Measurements from ENCODE around the gene TMEM40. TPM values are rescaled to one million over a fixed set of nuclear protein-coding genes. Genes with fewer than 3 reads are reported as not detected.

Gene TMEM40
- total RNA-seq, 1 experiment from 2014 or later: not detected

GRCh38 chr3:12798559-12799179 is 39.6 kb upstream of the TMEM40 start:
- peaks cover 10% of the 10 kb centered on the region for H3K27me3 Mint-ChIP-seq (ENCODE audit: low read depth)
- Histone ChIP-seq H3K4me2 (ENCODE audit: insufficient read depth, insufficient read length, low read length) (no peak overlapping the region), H3K79me2 (ENCODE audit: insufficient read depth, low read length) (no peaks in the 10 kb centered on the region), H2AK5ac (ENCODE audit: insufficient read length, low read length) (no peak overlapping the region), H3K14ac (ENCODE audit: insufficient read depth, low read length) (no peak overlapping the region), H3K4me1 (ENCODE audit: insufficient read depth, low read length) (0 out of 2 replicates have a peak, but pooled peaks cover 2% of the 10 kb centered on the region), H2BK20ac (ENCODE audit: low read depth, low read length, poor library complexity, severe bottlenecking) (no peak overlapping the region), H3K9ac (ENCODE audit: extremely low read depth, insufficient read length, low read length) (no peak overlapping the region), H2AFZ (ENCODE audit: low read length) (no peak overlapping the region), H2BK12ac (ENCODE audit: insufficient read length, low read depth, low read length) (no peak overlapping the region), H3K56ac (ENCODE audit: insufficient read length, low read depth, low read length) (no peak overlapping the region), H4K8ac (replicated peaks; ENCODE audit: insufficient read length, low read depth, low read length) (no peak overlapping the region), H3K23me2 (ENCODE audit: insufficient read length, low read depth, low read length, poor library complexity, severe bottlenecking) (no peaks in the 10 kb centered on the region), H2BK120ac (ENCODE audit: low read depth, low read length, poor library complexity, severe bottlenecking) (no peak overlapping the region), H2BK5ac (ENCODE audit: insufficient read length, low read length) (no peak overlapping the region), H3K18ac (ENCODE audit: insufficient read length, low read depth, low read length) (no peak overlapping the region), H3K27me3 (ENCODE audit: insufficient read depth, low read length) (no peaks in the 10 kb centered on the region), H3T11ph (ENCODE audit: low read length) (no peak overlapping the region), H4K20me1 (ENCODE audit: control insufficient read depth, insufficient read depth, insufficient read length) (no peaks in the 10 kb centered on the region), H3K23ac (ENCODE audit: insufficient read length, low read depth, low read length) (no peak overlapping the region), H4K5ac (ENCODE audit: insufficient read length, low read depth, low read length) (no peak overlapping the region), H3K4ac (ENCODE audit: low read depth, low read length) (no peak overlapping the region), H3K9me3 (ENCODE audit: control insufficient read depth, low read depth, low read length) (no peaks in the 10 kb centered on the region), H4K91ac (ENCODE audit: insufficient read length, low read depth, low read length) (no peak overlapping the region), H3K79me1 (ENCODE audit: insufficient read depth, low read depth, low read length, poor library complexity, severe bottlenecking) (no peaks in the 10 kb centered on the region), H2BK15ac (ENCODE audit: low read depth, low read length) (no peak overlapping the region), H3K27ac (ENCODE audit: insufficient read length, low read depth, low read length) (no peak overlapping the region)
- DNase-seq: no peak
- TF ChIP-seq CTCF (conservative IDR thresholded peaks at IDR 0.05): no peak
- no CpG with 5 or more reads among the region's 12 CpGs for WGBS (ENCODE audit: extremely low coverage, insufficient read length, low lambda C conversion rate)
- H3K27ac Mint-ChIP-seq: no peak overlapping the region
- H3K9me3 Mint-ChIP-seq: peaks cover 0 to 4% of the 10 kb centered on the region in 2 experiments; a peak in 2 of 5 replicates
- peaks cover 6 to 21% of the 10 kb centered on the region in 2 experiments; a peak in 3 of 4 replicates for H3K4me1 Mint-ChIP-seq
- H3K4me3 Mint-ChIP-seq: no peak overlapping the region
- peaks cover 0 to 10% (median 4%) of the 10 kb centered on the region in 3 experiments; a peak in 3 of 7 replicates for H3K36me3 Mint-ChIP-seq (ENCODE audit: insufficient read depth in 1 of 3, low read depth in 3 of 3)

Data from H9 (cell line).